Measurements from ENCODE around the gene ZNF888.
"Not testable (repeated sequence)": the region's sequence is repeated elsewhere in the genome, so short reads cannot be mapped to it uniquely, and the experiment has no call there.

Gene ZNF888

GRCh38 chr19:52922841-52923777 lies at the start of gene ZNF888:
Gene ZNF888, minus strand, starts transcription at chr19:52923428. Its CDS starts 5,555 bp downstream, at chr19:52917873.
- peak; percentile 78 for DNase-seq (ENCODE audit: low spot score)

- DNase-seq (ENCODE audit: low spot score), result no peak
These were observed 44.5 kb upstream of the ZNF888 start for GRCh38 chr19:52967772-52968171.

GRCh38 chr19:52963247-52963618 lies 40.0 kb upstream of the ZNF888 start:
- peak; percentile 11 for DNase-seq (ENCODE audit: low spot score)

DNA sequence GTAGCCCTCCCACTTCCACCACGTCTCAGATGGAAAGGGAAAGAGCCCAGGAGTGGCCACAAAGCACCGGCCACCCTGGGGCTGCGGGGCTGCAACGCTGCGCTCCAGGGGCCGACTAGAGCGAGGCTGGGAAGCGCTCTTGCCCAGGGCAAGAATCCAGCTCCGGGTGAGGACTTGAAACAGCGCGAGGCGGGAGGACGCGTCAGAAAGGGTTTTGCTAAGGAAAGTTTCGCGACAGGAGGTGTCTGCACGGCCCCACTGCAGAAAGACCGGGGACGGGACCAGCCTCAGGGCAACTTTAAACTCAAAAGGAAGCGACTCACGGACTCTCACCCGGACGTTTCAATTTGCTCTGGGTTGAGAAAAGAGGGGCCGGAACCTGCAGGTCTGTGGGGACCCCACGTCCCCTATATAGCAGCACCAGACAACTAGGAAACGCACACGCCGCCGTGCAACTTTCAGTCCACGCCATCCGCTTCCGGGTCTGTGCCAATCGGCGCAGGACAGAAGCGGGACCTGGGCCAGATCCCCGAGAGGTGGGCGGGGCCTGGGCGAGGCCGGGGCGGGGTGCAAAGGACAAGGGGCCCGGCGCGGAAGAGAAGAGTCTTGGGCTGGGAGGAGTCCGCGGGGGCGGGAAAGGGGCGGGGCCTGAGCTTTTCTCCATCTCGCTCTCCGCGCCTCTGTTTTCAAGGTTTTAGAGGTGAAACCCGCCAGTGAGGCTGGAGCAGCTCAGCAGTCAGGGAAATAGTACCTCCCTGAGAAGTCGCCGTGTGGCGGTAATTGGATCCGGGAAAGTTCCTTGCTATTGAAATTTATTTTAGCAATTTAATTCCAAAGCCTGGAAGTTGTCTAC lies 39.4 kb upstream of the ZNF888 start, which contains the start of gene ZNF816:
Gene ZNF816, minus strand, starts transcription at position 488 of the 853 bp plus-strand sequence. CDS start 6,792 bp downstream, outside the sequence.
- DNase-seq (ENCODE audit: low spot score), result peak; percentile 87

- no peak for DNase-seq (ENCODE audit: low spot score)
These were observed 38.8 kb upstream of the ZNF888 start for GRCh38 chr19:52961981-52962380.

DNA sequence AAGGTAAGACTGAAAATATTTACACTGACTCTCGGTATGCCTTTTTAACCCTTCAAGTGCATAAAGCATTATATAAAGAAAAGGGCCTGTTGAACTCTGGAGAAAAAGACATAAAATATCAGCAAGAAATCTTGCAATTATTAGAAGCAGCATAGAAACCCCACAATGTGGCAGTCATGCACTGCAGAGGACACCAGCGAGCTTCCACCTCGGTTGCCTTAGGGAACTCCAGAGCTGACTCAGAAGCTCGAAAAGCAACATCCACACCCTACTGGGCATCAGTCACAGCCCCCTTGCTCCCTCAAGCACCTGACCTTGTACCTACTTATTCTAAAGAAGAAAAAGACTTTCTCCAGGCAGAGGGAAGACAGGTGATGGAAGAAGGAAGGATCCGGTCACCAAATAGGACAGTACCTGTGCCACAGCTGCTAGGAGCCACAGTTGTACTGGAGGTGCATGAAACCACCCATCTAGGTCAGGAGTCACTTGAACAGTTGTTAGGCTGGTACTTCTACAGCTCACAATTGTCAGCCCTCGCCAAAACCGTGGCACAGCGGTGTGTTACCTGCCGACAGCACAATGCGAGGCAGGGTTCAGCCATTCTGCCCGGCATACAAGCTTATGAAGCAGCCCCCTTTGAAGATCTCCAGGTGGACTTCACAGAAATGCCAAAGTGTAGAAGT lies 36.5 kb upstream of the ZNF888 start:
- DNase-seq (ENCODE audit: low spot score), result no peak

GRCh38 chr19:52957591-52957990 lies 34.4 kb upstream of the ZNF888 start:
- DNase-seq (ENCODE audit: low spot score), result no peak

DNA sequence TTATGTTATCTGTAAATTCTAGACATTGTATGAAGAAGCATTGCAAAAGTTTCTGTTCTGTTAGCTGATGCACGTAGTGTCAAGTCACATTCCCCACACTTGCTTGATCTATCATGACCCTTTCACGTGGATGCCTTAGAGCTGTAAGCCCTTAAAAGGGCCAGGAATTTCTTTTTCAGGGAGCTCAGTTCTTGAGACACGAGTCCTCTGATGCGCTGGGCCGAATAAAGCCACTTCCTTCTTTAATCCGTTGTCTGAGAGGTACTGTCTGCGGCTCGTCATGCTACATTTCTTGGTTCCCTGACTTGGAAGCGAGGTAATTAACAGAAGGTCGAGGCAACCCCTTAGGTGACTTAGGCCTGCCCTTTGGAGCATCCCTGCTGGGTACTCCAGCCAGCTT lies 33.7 kb upstream of the ZNF888 start:
- DNase-seq (ENCODE audit: low spot score), result no peak

GRCh38 chr19:52949422-52949821 lies 26.2 kb upstream of the ZNF888 start:
- no peak for DNase-seq (ENCODE audit: low spot score)

DNA sequence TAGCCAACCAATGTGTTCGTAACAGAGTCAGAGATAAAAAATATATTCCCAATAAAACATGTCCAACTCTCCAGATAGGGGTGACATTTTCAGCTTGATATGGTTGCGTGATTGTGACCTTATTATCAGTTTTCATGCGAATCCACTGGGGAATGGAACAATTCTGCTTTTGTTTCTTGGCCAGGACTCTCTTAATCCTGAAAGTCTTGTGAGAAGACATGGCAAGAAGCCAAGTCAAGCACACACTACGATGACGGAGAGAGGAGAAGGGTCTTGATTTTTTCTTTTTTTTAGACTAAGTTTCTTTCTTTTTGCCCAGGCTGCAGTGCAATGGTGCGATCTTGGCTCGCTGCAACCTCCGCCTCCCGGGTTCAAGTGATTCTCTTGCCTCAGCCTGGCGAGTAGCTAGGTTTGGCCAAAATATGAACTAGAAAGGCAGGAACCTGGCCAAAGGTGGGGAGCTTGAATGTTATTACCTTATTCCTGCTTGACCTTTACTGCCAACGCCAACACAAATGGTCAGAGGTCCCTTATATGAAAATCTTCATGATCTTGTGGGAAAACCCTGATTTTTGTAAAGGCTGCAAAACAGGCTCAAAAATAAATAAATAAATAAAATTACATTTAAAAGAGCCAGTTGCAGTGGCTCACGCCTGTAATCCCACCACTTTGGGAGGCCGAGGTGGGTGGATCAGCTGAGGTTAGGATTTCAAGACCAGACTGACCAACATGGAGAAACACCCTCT lies 25.0 kb upstream of the ZNF888 start:
- DNase-seq (ENCODE audit: low spot score), result no peak

GRCh38 chr19:52946322-52947310 lies 23.4 kb upstream of the ZNF888 start:
- no peak for DNase-seq (ENCODE audit: low spot score)

- no peak for DNase-seq (ENCODE audit: low spot score)
These were observed 22.6 kb upstream of the ZNF888 start for GRCh38 chr19:52945652-52946321.

GRCh38 chr19:52944703-52945493 lies 21.7 kb upstream of the ZNF888 start:
- DNase-seq (ENCODE audit: low spot score), result not testable (repeated sequence)

DNA sequence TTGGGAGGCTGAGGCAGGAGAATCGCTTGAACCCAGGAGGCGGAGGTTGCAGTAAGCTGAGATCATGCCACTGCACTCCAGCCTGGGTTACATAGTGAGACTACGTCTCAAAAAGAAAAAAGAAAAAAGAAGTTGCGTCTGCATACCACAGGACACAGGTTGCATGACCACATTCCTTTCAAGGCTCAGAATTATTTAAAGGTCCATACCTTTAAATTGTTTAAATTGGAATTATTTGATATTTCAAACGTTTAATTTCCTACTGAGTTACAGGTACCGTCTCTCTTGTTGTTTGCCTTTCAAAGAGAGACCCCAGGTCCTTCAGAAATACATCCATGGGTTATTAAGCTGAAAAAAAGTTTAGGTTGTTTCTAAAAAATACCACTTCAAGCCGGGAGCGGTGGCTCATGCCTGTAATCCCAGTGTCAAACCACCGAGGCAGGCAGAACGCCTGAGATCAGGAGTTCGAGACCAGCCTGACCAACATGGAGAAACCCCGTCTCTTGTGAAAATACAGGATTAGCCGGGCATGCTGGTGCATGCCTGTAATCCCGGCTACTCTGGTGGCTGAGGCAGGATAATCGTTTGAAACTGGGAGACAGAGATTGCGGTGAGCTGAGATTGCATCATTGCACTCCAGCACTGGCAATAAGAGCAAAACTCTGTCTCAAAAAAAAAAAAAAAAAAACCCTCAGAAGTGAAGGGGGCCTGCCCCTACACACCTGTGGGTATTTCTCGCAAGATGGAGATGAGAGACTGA lies 20.8 kb upstream of the ZNF888 start:
- DNase-seq (ENCODE audit: low spot score), result no peak

DNA sequence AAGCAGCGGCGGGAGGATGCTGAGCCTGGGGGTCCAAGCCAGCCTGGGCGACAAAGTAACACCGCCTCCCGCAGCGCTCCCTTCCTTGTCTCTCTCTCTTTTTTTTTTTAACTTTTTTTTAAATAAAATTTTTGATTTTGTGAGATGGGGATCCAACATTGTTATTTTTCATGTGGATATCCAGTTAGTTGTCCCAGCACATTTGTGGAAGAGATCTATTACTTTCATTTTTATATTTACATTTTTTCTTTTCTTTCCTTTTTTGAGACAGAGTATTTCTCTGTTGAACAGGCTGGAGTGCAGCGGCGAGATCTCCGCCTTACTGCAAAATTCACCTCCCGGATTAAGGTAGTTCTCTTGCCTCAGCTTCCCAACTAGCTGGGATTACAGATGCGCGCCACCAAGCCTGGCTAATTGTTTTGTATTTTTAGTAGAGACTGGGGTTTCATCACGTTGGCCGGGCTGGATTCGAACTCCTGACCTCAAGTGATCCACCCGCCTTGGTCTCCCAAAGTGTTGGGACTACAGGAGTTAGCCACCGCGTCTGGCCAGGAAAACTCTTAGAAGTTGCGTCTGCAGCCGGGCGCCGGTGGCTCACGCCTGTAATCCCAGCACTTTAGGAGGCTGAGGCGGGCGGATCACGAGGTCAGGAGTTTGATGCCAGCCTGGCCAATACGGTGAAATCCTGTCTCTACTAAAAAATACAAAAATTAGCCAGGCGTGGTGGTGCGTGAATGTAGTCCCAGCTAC lies 20.1 kb upstream of the ZNF888 start:
- DNase-seq (ENCODE audit: low spot score), result no peak

DNA sequence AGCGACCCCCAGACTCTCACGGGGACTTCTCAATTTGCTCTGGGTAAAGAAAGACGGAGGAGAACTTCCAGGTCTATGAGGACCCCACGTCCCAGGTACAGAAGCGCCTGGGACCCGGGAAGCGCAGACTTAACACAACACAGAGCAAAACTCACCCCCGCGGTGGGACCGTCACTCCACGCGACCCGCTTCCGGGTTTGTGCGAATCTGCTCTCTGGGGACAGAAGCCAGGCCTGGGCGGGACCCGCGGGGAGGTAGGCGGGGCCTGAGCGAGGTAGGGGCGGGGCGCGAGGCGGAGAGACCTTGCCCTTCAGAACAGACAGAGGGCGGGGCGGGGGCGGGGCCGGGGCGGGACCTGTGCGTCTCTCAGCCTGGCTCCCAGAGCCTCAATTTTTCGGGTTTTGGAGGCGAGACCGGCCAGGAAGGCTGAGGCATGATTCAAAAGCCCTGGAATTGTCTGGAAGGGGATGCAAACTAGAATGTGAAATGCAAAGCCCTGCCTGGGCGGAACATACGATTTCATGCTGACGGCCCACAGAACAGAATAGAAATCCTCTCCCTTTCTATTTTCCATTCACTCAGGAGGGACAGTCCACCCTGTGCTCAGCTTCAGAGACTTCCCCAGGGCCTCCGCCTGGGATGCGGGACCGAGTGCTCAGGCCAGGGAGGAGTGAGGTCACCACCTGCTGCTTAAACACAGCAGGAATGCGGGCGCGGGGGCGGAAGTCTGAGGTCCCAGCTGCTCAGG lies 19.3 kb upstream of the ZNF888 start:
- peak; percentile 75 for DNase-seq (ENCODE audit: low spot score)

Measured in SW480 (cell line).